Caco-2 (cell line): ENCODE data around the gene GJD3. TPM values are rescaled to one million over a fixed set of nuclear protein-coding genes. Genes with fewer than 3 reads are reported as not detected.
A peak's percentile ranks its signal among the peaks of the same experiment; 100 is the strongest.
"Not testable (repeated sequence)": the region's sequence is repeated elsewhere in the genome, so short reads cannot be mapped to it uniquely, and the experiment has no call there.

Experiments
- BruUV-seq: library from RNA; stranded (reverse); fragments of 400-500 nt; replicated peaks from 2 replicates; lab custom pipeline; 2021; lab: Mats Ljungman, UMichigan
- CTCF ChIA-PET: fragments of 300-600 bp; sonication (Branson Sonifier 250); formaldehyde crosslinking; loops from one replicate; lab custom pipeline; 2022; ENCODE audit warnings: antibody characterized with exemption; lab: Charles Lee
- POLR2A ChIA-PET: fragments of 300-600 bp; sonication (Branson Sonifier 250); formaldehyde crosslinking; loops from one replicate; lab custom pipeline; 2022; ENCODE audit warnings: antibody characterized with exemption; lab: Charles Lee
- DNase-seq, 2 experiments: peaks; one replicate each; pipeline versions ENCODE4 v3.0.0 to v3.0.0-alpha.2; 2020 to 2022
- H3K27me3 ChIP-seq: replicated peaks from 2 replicates; pipeline ENCODE4 v1.6.0; 2011; ENCODE audit warnings: low read length; ENCODE audit not compliant: control insufficient read depth, insufficient read depth
- H3K36me3 ChIP-seq: 2 replicates; pipeline ENCODE4 v1.5.1; 2011; ENCODE audit warnings: low read length; ENCODE audit not compliant: control insufficient read depth, insufficient read depth
- H3K4me1 ChIP-seq: fragments of 250-450 bp; sonication (Bioruptor Pico); 2 replicates; pipeline ENCODE4 v1.5.1; 2020; ENCODE audit warnings: mild to moderate bottlenecking
- H3K4me3 ChIP-seq: 2 replicates; pipeline ENCODE4 v1.5.1; 2011; ENCODE audit warnings: low read depth, mild to moderate bottlenecking, control low read depth, low read length
- H3K9me3 ChIP-seq: fragments of 250-450 bp; sonication (Bioruptor Pico); 2 replicates; pipeline ENCODE4 v1.5.1; 2020; ENCODE audit warnings: mild to moderate bottlenecking, moderate library complexity
- H3K27ac Mint-ChIP-seq: one replicate; pipeline ENCODE4 v1.8.0; 2022; ENCODE audit warnings: mixed read lengths; ENCODE audit not compliant: unreplicated experiment
- H3K27me3 Mint-ChIP-seq: one replicate; pipeline ENCODE4 v1.8.0; 2022; ENCODE audit warnings: mixed read lengths; ENCODE audit not compliant: insufficient read depth, unreplicated experiment
- H3K36me3 Mint-ChIP-seq: one replicate; pipeline ENCODE4 v1.8.0; 2022; ENCODE audit warnings: mild to moderate bottlenecking, mixed read lengths; ENCODE audit not compliant: insufficient read depth, unreplicated experiment
- H3K4me1 Mint-ChIP-seq: one replicate; pipeline ENCODE4 v1.8.0; 2022; ENCODE audit warnings: low read depth, mixed read lengths; ENCODE audit not compliant: unreplicated experiment
- H3K4me3 Mint-ChIP-seq: one replicate; pipeline ENCODE4 v1.8.0; 2022; ENCODE audit warnings: mild to moderate bottlenecking, moderate library complexity, mixed read lengths; ENCODE audit not compliant: unreplicated experiment
- H3K9me3 Mint-ChIP-seq: one replicate; pipeline ENCODE4 v1.8.0; 2022; ENCODE audit warnings: mixed read lengths; ENCODE audit not compliant: unreplicated experiment
- CTCF ChIP-seq, 2 experiments: fragments of 200-600 bp in 1 of 2; IDR thresholded peaks; 1 replicate in 1 of 2; 2 replicates in 1 of 2; pipeline versions ENCODE4 v1.5.1 to v1.8.0; 2011 to 2022; ENCODE audit warnings: antibody characterized with exemption in 1 of 2, control low read depth in 1 of 2, inconsistent platforms in 1 of 2, low read depth in 1 of 2, low read length in 1 of 2, mild to moderate bottlenecking in 1 of 2, moderate library complexity in 1 of 2; ENCODE audit not compliant: insufficient read depth in 1 of 2, severe bottlenecking in 1 of 2, unreplicated experiment in 1 of 2
- intact Hi-C: fragments of 100-400 bp; cut with micrococcal nuclease; formaldehyde crosslinking; loops from one replicate; pipeline ENCODE4 v1.10.0; 2022; ENCODE audit not compliant: unreplicated experiment
- total RNA-seq: library from RNA; stranded (reverse); gene quantifications from 2 replicates; pipeline ENCODE4 v1.2.3, GENCODE V29; 2022

Gene GJD3
- total RNA-seq, 1 experiment from 2014 or later: not detected

GRCh38 chr17:40372031-40372430, 7.5 kb upstream of the GJD3 start:
- POLR2A ChIA-PET: no interaction called here
- H3K4me1 Mint-ChIP-seq: no peaks in the 10 kb centered on the region
- DNase-seq: no peak
- H3K27ac Mint-ChIP-seq: no peak overlapping the region
- no peak for TF ChIP-seq CTCF (IDR thresholded peaks at IDR 0.05; ENCODE audit: insufficient read depth in 1 of 2, low read depth in 1 of 2, low read length in 1 of 2, severe bottlenecking in 1 of 2, unreplicated experiment in 1 of 2)
- intact Hi-C loops: no loop called here
- peaks cover 4% of the 10 kb centered on the region; the same call in 1 of the 2 replicates for H3K9me3 ChIP-seq
- H3K27me3 Mint-ChIP-seq: no peaks in the 10 kb centered on the region
- BruUV-seq: no TSS peak
- CTCF ChIA-PET: no interaction called here
- H3K9me3 Mint-ChIP-seq: peaks cover 23% of the 10 kb centered on the region
- H3K27me3 ChIP-seq: no peaks in the 10 kb centered on the region
- H3K36me3 ChIP-seq: no peaks in the 10 kb centered on the region
- H3K4me3 Mint-ChIP-seq: no peak overlapping the region
- no peaks in the 10 kb centered on the region for H3K4me1 ChIP-seq
- H3K4me3 ChIP-seq: no peak overlapping the region
- H3K36me3 Mint-ChIP-seq: no peaks in the 10 kb centered on the region

- ChIA-PET CTCF (no interaction called here), POLR2A (no interaction called here)
- no peak for TF ChIP-seq CTCF (IDR thresholded peaks at IDR 0.05; ENCODE audit: insufficient read depth in 1 of 2, low read depth in 1 of 2, low read length in 1 of 2, severe bottlenecking in 1 of 2, unreplicated experiment in 1 of 2)
- Mint-ChIP-seq H3K9me3 (peaks cover 23% of the 10 kb centered on the region), H3K27me3 (no peaks in the 10 kb centered on the region), H3K27ac (no peak overlapping the region), H3K4me1 (no peaks in the 10 kb centered on the region), H3K4me3 (no peak overlapping the region), H3K36me3 (no peaks in the 10 kb centered on the region)
- Histone ChIP-seq H3K27me3 (no peaks in the 10 kb centered on the region), H3K4me3 (no peak overlapping the region), H3K36me3 (no peaks in the 10 kb centered on the region), H3K9me3 (peaks cover 4% of the 10 kb centered on the region; the same call in 1 of the 2 replicates), H3K4me1 (no peaks in the 10 kb centered on the region)
- intact Hi-C loops: no loop called here
- no TSS peak for BruUV-seq
- no peak for DNase-seq
Observed at GRCh38 chr17:40371261-40371929, 6.9 kb upstream of the GJD3 start.

GRCh38 chr17:40369923-40370322, 5.4 kb upstream of the GJD3 start:
- Mint-ChIP-seq H3K27ac (no peak overlapping the region), H3K4me3 (no peak overlapping the region), H3K9me3 (peaks cover 23% of the 10 kb centered on the region), H3K36me3 (no peaks in the 10 kb centered on the region), H3K27me3 (no peaks in the 10 kb centered on the region), H3K4me1 (no peaks in the 10 kb centered on the region)
- CTCF ChIA-PET: no interaction called here
- no peak overlapping the region for H3K4me3 ChIP-seq
- no peaks in the 10 kb centered on the region for H3K4me1 ChIP-seq
- H3K9me3 ChIP-seq: peaks cover 4% of the 10 kb centered on the region; the same call in 1 of the 2 replicates
- POLR2A ChIA-PET: no interaction called here
- intact Hi-C loops: no loop called here
- no peaks in the 10 kb centered on the region for H3K36me3 ChIP-seq
- DNase-seq: peak in 1 of 2 experiments; percentile 13
- no peak for TF ChIP-seq CTCF (IDR thresholded peaks at IDR 0.05; ENCODE audit: insufficient read depth in 1 of 2, low read depth in 1 of 2, low read length in 1 of 2, severe bottlenecking in 1 of 2, unreplicated experiment in 1 of 2)
- no TSS peak for BruUV-seq
- no peaks in the 10 kb centered on the region for H3K27me3 ChIP-seq

GRCh38 chr17:40367728-40368127, 3.2 kb upstream of the GJD3 start:
- BruUV-seq, POLR2A ChIA-PET: not testable (repeated sequence)
- H3K9me3 Mint-ChIP-seq: peaks cover 18% of the 10 kb centered on the region

More at GRCh38 chr17:40367728-40368127, 3.2 kb upstream of the GJD3 start:
- DNase-seq, H3K4me3 ChIP-seq, H3K36me3 ChIP-seq, intact Hi-C loops, H3K27me3 ChIP-seq, H3K27me3 Mint-ChIP-seq, H3K36me3 Mint-ChIP-seq, H3K4me1 ChIP-seq, H3K9me3 ChIP-seq, H3K4me3 Mint-ChIP-seq, CTCF ChIA-PET, H3K4me1 Mint-ChIP-seq, H3K27ac Mint-ChIP-seq: not testable (repeated sequence)
